Placental epithelial cell (primary cell): ENCODE measurements around the gene PLCXD1. TPM values are rescaled to one million over a fixed set of nuclear protein-coding genes. Genes with fewer than 3 reads are reported as not detected.

Experiments used
- total RNA-seq: library from RNA; depleted of rRNA; stranded (reverse); fragments of >200 nt; gene quantifications from 2 replicates; pipeline ENCODE4 v1.2.3, GENCODE V29; 2012

PLCXD1 gene, protein sequence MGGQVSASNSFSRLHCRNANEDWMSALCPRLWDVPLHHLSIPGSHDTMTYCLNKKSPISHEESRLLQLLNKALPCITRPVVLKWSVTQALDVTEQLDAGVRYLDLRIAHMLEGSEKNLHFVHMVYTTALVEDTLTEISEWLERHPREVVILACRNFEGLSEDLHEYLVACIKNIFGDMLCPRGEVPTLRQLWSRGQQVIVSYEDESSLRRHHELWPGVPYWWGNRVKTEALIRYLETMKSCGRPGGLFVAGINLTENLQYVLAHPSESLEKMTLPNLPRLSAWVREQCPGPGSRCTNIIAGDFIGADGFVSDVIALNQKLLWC
- 60.1 and 61.4 TPM in 2 replicates for total RNA-seq

DNA sequence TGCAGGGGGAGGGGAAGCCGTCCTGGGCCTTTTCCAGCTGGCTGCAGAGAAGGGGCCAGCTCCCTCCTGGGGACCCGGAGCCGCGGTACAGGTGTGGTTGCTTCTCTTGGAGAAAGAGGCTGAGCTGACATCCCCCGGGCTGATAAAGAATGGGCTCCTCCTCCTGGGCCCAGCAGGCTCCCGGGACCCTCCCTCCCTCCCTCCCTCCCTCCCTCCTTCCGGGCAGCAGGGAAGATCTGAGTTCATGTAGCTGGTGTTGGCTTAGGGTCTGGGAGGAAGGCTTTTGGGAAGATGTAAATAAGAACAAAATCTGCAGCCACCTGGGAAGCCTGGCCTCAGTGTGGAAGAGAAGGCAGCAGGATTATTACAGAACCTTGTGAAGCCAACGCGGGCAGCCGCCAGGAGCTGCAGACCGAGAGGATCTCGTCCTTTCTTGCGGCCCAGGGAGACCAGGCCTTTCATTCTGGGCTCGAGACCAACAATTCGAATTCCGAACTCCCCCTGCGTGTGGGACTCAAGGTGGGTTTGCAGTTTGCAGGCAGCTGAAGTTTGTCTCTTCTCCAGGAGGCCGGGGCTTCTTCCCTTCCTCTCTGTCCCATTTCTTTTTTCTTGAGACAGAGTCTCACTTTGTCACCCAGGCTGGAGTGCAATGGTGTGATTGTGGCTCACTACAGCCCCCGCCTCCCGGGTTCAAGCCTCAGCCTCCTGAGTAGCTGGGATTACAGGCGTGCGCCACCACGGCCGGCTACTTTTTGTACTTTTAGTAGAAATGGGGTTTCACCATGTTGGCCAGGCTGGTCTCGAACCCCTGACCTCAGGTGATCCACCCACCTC lies at the start of gene PLCXD1:
TSS of gene PLCXD1 (plus strand) at position 216 of the 834 bp plus-strand sequence. CDS start 2,807 bp downstream, outside the sequence.

DNA sequence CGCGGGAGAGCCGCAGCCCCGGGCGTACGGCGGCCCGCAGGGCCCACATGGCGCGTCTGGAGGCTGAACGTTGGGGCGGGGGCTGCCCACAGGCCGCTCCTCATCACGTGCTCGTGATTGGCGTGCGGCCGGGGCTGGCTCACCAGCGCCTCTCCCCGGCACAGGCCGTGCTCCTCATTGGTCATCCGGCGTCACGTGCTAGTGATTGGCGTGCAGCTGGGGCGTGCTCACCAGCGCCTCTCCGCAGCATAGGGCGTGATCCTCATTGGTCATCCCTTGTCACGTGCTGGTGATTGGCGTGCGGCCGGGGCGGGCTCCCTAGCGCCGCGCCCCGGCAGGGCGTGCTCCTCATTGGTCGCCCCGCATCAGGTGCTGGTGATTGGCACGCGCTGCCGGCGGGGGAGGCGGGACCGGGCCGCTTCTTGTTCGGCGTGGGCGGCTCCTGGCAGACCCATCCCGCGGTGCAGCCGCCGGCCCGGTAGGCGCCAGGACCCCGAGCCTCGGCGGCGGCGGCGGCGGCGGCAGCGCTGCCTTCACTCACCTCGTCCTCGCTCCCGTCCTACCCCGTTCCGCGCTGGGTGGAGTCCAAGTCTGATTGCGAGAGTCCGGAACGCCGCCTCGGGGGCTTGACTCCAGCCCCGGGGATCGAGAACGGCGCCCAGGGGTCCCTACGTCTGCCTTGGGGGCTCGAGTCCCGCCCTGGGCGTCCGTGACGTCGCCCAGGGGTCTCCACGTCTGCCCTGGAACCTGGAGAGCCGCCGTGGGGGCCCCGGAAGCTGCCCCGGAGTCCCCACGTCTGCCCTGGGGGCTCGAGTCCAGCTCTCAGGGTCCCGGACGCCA lies 37.8 kb downstream of the PLCXD1 start, which contains the start of gene GTPBP6:
TSS of gene GTPBP6 (minus strand) at position 58 of the 840 bp plus-strand sequence. CDS start at position 49, 9 bp downstream.

Other genes with a start within 250 kb of the PLCXD1 start
- 29.4 and 40.3 TPM in 2 replicates for gene GTPBP6, start 37.4 kb downstream of the PLCXD1 start, total RNA-seq
- 11.7 and 14.5 TPM in 2 replicates for gene PPP2R3B, start 105.5 kb downstream of the PLCXD1 start, total RNA-seq